NCI-H128 (cell line): ENCODE data around the gene UBE3D.
"Not testable (repeated sequence)": the region's sequence is repeated elsewhere in the genome, so short reads cannot be mapped to it uniquely, and the experiment has no call there.

Experiments used
- DNase-seq: peaks from one replicate; lab custom pipeline; 2025; ENCODE audit not compliant: unreplicated experiment; lab: John Stamatoyannopoulos, UW

Gene UBE3D

DNA sequence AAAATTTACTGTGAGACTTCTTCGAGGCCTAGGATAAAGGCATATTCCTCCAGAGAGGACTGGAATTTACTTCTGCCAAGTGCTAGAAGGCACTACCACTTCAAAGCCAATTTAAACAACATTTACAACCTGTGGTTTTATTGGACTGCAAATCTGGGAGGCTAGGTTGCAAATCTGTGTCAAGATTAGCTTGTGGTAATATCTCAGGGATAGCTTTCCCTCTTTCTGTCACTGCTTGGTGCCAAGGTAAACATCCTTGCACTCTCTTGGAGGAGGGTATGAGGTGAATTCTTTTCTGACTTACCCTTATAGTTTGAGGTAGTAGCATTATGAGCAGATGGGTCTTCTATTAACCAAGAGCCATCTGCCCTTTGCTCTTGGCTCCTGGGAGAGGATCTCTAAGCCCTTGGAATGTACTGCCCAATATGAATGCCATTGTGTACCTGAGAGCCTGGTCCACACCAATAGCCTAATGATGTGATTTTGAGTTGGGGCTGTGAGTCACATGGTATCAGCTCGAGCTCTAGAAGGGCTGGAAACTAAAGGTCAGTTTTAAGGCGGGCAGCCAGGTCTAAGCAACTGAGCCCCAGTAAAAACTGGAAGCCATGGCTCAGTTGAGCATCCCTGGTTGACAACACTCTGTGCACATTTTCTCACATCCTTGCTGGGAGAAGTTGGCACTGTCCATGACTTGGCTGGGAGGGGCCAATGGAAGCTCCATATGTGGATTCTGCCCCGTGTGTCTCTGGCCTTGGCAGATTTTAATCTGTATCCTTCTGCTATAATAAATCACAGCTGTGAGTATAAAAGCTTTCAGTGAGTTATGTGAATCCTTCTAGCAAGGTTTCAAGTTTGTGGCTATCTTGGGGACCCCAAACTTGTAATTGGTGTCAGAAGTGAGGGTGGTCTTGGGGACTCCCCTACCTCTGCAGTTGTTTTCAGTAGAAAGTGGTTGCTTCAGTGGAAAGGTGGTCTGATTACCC, 188.1 kb downstream of the UBE3D start:
- DNase-seq = no peak

- DNase-seq = no peak
These were observed 190.0 kb downstream of the UBE3D start for GRCh38 chr6:82875573-82876185.

DNA sequence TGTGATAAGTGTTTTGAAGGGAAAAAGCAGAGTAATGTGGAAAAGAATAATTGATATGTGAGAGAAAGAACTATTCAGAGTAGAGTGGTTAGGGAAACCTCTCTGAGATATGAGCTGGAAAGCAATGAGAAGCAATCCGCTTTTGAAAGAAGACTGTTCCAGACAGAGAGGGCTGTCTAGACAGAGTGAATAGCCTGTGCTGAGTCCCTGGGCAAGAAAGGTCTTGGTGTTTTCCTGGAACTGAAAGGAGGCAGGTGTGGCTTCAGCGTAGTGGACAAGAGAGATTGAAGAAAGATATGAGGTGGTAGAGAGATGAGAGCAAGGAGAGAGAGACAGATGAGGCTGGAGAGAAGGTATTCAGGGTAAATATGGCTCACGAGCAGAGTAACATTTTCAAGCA, 190.8 kb downstream of the UBE3D start:
- DNase-seq = no peak

DNA sequence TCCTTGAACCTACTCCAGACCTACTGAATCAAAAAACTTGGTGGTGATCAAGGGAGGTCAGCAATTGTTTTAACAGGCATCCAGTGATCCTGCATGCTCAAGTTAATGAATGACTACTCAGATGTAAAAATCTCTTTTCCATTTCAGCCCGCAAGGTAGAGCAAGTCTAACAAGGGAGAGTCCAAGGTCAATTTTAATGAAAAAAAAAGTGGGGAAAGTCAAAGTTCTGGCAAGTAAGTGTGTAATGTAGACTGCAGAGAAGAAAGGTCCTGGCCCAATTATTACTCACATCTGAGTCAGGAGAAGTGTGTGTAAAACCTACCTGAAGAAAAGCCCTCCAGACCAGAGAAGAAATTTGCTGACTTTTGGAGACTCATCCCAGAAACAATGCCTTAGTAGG, 193.5 kb downstream of the UBE3D start:
- DNase-seq = no peak

DNA sequence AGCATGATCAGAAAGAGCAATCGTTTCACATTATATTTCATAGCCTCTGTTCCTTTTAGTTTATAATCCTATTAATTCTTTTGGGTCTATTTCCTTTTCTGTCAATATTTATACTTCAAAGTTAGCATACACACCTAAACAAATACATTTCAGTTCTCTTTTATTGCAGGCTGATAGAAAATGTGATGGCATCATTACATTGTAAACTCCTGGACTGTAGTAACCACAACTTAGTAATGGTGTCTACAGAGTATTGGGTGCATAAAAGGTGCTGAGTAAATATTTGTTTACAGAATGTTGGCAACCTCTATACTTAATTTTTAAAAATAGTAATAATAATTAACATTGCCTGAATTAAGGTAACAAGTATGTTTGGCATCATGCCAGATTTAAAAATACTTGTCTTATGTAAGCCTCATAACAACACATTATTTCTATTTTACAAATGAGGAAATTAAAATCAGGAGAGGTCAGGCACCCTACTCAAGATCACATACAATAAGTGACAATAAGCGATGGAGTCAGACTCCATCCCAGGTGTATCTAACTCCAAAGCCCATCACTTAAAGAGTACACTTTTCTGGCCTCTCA, 195.0 kb downstream of the UBE3D start:
- DNase-seq = no peak

GRCh38 chr6:82869493-82869892, 196.1 kb downstream of the UBE3D start:
- DNase-seq = no peak

- DNase-seq = no peak
These were observed 197.7 kb downstream of the UBE3D start for GRCh38 chr6:82867946-82868345.

GRCh38 chr6:82866446-82866845, 199.2 kb downstream of the UBE3D start:
- DNase-seq = no peak

DNA sequence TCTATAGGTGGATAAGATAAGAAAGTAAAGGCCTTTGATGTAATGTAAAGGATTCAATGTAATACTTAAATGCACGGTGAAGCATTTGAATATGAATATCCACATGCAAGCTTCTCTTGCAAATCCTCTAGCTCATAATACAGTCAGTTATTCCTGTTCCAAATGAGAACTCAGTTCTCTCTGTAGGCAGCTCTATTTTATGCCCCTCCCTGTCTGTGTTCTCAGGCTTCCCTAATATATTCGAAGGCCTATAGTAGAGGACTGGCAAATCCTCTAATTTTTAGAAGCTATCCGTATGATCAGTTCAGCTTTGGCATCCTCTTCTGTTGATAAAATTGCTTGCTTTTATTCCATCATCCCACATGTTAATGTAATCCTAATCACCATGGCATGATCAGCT, 200.2 kb downstream of the UBE3D start:
- DNase-seq = no peak

GRCh38 chr6:82863781-82864180, 201.9 kb downstream of the UBE3D start:
- DNase-seq = no peak

GRCh38 chr6:82862543-82862942, 203.1 kb downstream of the UBE3D start:
- no peak for DNase-seq

DNA sequence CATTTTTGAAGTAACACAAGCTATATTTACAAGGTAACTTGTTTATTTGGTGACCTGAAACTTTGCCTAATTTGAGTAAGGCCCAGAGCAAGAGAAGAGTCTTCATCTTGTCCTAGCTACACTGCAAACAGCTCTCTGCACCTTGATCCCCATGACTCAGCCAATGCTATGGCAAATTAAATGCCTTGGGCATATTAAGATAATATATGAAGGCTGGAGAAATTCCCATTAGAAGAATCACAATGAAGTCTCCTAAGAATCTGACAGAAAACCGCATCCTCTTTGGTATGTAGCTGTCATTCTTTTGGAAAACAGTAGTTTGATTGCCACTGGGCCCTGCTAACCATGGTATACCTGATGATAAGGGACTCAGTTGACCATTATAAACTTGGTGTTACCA, 204.5 kb downstream of the UBE3D start:
- DNase-seq = no peak

DNA sequence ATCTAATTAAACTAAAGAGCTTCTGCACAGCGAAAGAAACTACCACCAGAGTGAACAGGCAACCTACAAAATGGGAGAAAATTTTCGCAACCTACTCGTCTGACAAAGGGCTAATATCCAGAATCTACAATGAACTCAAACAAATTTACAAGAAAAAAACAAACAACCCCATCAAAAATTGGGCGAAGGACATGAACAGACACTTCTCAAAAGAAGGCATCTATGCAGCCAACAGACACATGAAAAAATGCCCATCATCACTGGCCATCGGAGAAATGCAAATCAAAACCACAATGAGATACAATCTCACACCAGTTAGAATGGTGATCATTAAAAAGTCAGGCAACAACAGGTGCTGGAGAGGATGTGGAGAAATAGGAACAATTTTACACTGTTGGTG, 209.6 kb downstream of the UBE3D start:
- DNase-seq = not testable (repeated sequence)

- DNase-seq = not testable (repeated sequence)
These were observed 212.7 kb downstream of the UBE3D start for GRCh38 chr6:82852904-82853303.

DNA sequence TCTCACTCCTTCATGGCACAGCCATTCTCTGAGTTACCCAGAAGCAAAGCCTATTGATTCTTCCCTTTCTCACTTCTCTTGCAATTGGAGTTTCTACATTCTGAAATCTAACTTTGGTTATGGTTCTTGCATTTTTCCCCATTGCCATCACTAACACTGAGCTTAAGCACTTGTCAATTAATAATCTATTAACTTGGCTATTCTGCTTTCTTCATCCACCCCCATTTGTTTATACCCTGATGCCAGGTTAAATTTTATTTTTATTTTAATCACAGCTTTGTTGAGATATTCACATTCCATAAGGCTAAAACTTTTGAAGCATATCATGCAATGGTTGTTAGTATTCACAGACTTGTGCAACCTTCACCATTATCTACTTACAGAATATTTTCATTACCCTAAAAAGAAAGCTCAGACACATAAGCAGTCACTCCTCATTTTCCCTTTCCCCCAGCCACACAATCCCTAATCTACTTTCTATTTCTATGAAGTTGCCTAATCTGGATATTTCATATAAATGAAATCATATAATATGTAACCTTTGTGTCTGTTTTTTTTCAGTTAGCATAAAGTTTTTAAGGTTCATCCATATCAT, 222.3 kb downstream of the UBE3D start:
- DNase-seq = no peak

- no peak for DNase-seq
These were observed 222.9 kb downstream of the UBE3D start for GRCh38 chr6:82842721-82843120.
